Endometrial microvascular endothelial cells (primary cell): ENCODE data around the gene LNPK. TPM values are rescaled to one million over a fixed set of nuclear protein-coding genes. Genes with fewer than 3 reads are reported as not detected.
"Not testable (repeated sequence)": the region's sequence is repeated elsewhere in the genome, so short reads cannot be mapped to it uniquely, and the experiment has no call there.

ENCODE experiments used
- in situ Hi-C: cut with HindIII; loops from 2 replicates; pipeline ENCODE4 v1.10.0; 2017; ENCODE audit warnings: low sequenced_read_pairs, low pct_unique_long_range_greater_than_20kb; ENCODE audit errors: inconsistent ontology term
- total RNA-seq: library from RNA; depleted of rRNA; stranded (reverse); fragments of >200 nt; gene quantifications from one replicate; pipeline ENCODE4 v1.2.3, GENCODE V29; 2015; ENCODE audit errors: inconsistent ontology term

LNPK gene
- 6.1 TPM for total RNA-seq

- in situ Hi-C loops, result no loop called here
Observed at GRCh38 chr2:176001916-176002687, at the start of gene LNPK. Gene LNPK, minus strand, starts transcription at chr2:176002267. Its CDS starts 6,683 bp downstream, at chr2:175995584.

- in situ Hi-C loops, result no loop called here
Observed at GRCh38 chr2:176039375-176039774, 37.3 kb upstream of the LNPK start.

GRCh38 chr2:176038694-176039093 lies 36.6 kb upstream of the LNPK start:
- in situ Hi-C loops, result no loop called here

- in situ Hi-C loops, result no loop called here
Observed at GRCh38 chr2:176035013-176035691, 33.1 kb upstream of the LNPK start.

- in situ Hi-C loops, result no loop called here
Observed at GRCh38 chr2:176027806-176028205, 25.7 kb upstream of the LNPK start.

- in situ Hi-C loops, result no loop called here
Observed at GRCh38 chr2:176025932-176026331, 23.9 kb upstream of the LNPK start.

GRCh38 chr2:176024083-176024482 lies 22.0 kb upstream of the LNPK start:
- in situ Hi-C loops, result no loop called here

GRCh38 chr2:176022048-176022447 lies 20.0 kb upstream of the LNPK start:
- in situ Hi-C loops, result no loop called here

GRCh38 chr2:176020400-176020799 lies 18.3 kb upstream of the LNPK start:
- in situ Hi-C loops, result no loop called here

- in situ Hi-C loops, result no loop called here
Observed at GRCh38 chr2:176018708-176019107, 16.6 kb upstream of the LNPK start.

GRCh38 chr2:176009445-176009844 lies 7.4 kb upstream of the LNPK start:
- in situ Hi-C loops, result no loop called here

- in situ Hi-C loops, result no loop called here
Observed at GRCh38 chr2:176004934-176005333, 2.9 kb upstream of the LNPK start.

- in situ Hi-C loops, result no loop called here
Observed at GRCh38 chr2:176003958-176004357, 1.9 kb upstream of the LNPK start.

- in situ Hi-C loops, result no loop called here
Observed at GRCh38 chr2:176002688-176003210, 682 bp upstream of the LNPK start.

GRCh38 chr2:176001281-176001915 lies 669 bp downstream of the LNPK start:
- in situ Hi-C loops, result no loop called here

GRCh38 chr2:175999283-175999819 lies 2.7 kb downstream of the LNPK start:
- in situ Hi-C loops, result no loop called here

GRCh38 chr2:175990099-175990498 lies 12.0 kb downstream of the LNPK start:
- in situ Hi-C loops, result no loop called here

- in situ Hi-C loops, result not testable (repeated sequence)
Observed at GRCh38 chr2:175987126-175987525, 14.9 kb downstream of the LNPK start.

GRCh38 chr2:175984846-175985245 lies 17.2 kb downstream of the LNPK start:
- in situ Hi-C loops, result no loop called here
